NCI-H187 treated with DMSO at 0.1 percent for 48 hours (cell line): Measurements from ENCODE around the gene FARS2.
"Not testable (repeated sequence)": the region's sequence is repeated elsewhere in the genome, so short reads cannot be mapped to it uniquely, and the experiment has no call there.

Experiments
- DNase-seq: peaks from one replicate; lab custom pipeline; 2025; lab: John Stamatoyannopoulos, UW

FARS2 gene

GRCh38 chr6:5796555-5796954, 535.2 kb downstream of the FARS2 start:
- DNase-seq = not testable (repeated sequence)

GRCh38 chr6:5806406-5806805, 545.1 kb downstream of the FARS2 start:
- DNase-seq = not testable (repeated sequence)

- no peak for DNase-seq
These were observed 548.1 kb downstream of the FARS2 start for GRCh38 chr6:5809450-5809849.

GRCh38 chr6:5811997-5812396, 550.7 kb downstream of the FARS2 start:
- no peak for DNase-seq

- no peak for DNase-seq
These were observed 552.3 kb downstream of the FARS2 start for GRCh38 chr6:5813625-5814027.

- no peak for DNase-seq
These were observed 552.8 kb downstream of the FARS2 start for GRCh38 chr6:5814116-5814515.

- no peak for DNase-seq
These were observed 553.6 kb downstream of the FARS2 start for GRCh38 chr6:5814901-5815300.

GRCh38 chr6:5817869-5818268, 556.6 kb downstream of the FARS2 start:
- DNase-seq = no peak

- no peak for DNase-seq
These were observed 557.6 kb downstream of the FARS2 start for GRCh38 chr6:5818959-5819358.
